Activated naive CD4-positive, alpha-beta T cell treated with anti-CD3 and anti-CD28 coated beads, Interleukin-2, amount 10 ng/mL, durations not matched to agents 7 days and 5 days (primary cell): ENCODE data around the gene CAMTA1.

Experiments
- CTCF ChIA-PET: fragments of 350-600 bp; sonication (Branson Sonifier 250); formaldehyde crosslinking; loops from one replicate; lab custom pipeline; 2021; ENCODE audit warnings: antibody characterized with exemption; lab: Charles Lee
- DNase-seq: peaks from one replicate; pipeline ENCODE4 v3.0.0-alpha.2; 2020
- H3K27ac Mint-ChIP-seq: one replicate; pipeline ENCODE4 v1.8.0; 2021; ENCODE audit warnings: mild to moderate bottlenecking, moderate library complexity, mixed read lengths
- H3K27me3 Mint-ChIP-seq: one replicate; pipeline ENCODE4 v1.8.0; 2021; ENCODE audit warnings: mild to moderate bottlenecking, mixed read lengths
- H3K36me3 Mint-ChIP-seq: one replicate; pipeline ENCODE4 v1.8.0; 2021; ENCODE audit warnings: mixed read lengths
- H3K4me1 Mint-ChIP-seq: one replicate; pipeline ENCODE4 v1.8.0; 2021; ENCODE audit warnings: mixed read lengths
- H3K4me3 Mint-ChIP-seq: one replicate; pipeline ENCODE4 v1.8.0; 2021; ENCODE audit warnings: mild to moderate bottlenecking, moderate library complexity, mixed read lengths
- H3K9me3 Mint-ChIP-seq: one replicate; pipeline ENCODE4 v1.8.0; 2021; ENCODE audit warnings: mixed read lengths

Gene CAMTA1

DNA sequence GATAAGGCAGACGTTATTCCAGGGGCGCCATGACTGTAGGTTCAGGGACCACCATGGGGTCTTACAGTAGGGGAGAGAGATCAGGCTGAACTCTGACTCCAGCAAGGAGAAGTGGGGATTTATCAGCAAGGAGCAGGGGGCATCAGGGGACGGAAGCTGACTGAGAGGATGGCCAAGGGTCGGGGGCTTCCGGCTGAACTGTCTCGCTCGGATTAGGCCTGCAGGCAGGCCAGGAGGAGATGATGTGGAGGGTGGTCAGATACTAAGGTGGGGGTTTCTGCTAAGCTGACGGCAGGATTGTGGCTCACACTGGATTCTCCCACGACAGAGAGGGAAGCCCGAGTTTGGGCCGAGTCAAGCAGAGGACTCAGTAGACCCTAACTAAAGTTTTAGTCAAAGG lies 798.9 kb downstream of the CAMTA1 start:
- H3K9me3 Mint-ChIP-seq: no peaks in the 10 kb centered on the region
- H3K27me3 Mint-ChIP-seq: no peaks in the 10 kb centered on the region
- H3K36me3 Mint-ChIP-seq: no peaks in the 10 kb centered on the region
- H3K4me1 Mint-ChIP-seq: no peaks in the 10 kb centered on the region
- DNase-seq: no peak
- CTCF ChIA-PET: no interaction called here
- H3K4me3 Mint-ChIP-seq: no peak overlapping the region
- no peak overlapping the region for H3K27ac Mint-ChIP-seq

DNA sequence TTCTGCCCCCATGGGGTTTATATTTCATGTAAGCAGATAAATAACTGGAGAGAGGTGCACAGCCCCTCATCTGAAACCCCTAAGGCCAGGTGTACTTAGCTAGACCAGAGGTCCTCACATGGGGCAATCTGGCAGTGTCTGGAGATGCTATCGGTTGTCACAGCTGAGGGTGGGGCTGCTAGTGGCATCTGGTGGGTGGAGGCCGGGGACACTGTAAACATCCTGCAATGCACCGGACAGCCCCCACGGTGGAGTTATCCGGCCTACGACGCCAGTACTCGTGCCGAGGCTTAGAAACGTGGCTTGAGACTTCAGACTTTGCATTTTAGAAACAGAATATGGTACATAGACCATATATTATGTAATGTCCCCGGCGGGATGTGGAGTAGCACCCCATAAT lies 799.4 kb downstream of the CAMTA1 start:
- Mint-ChIP-seq H3K27me3 (no peaks in the 10 kb centered on the region), H3K9me3 (no peaks in the 10 kb centered on the region), H3K4me3 (no peak overlapping the region), H3K4me1 (no peaks in the 10 kb centered on the region), H3K36me3 (no peaks in the 10 kb centered on the region), H3K27ac (no peak overlapping the region)
- CTCF ChIA-PET: no interaction called here
- DNase-seq: no peak

DNA sequence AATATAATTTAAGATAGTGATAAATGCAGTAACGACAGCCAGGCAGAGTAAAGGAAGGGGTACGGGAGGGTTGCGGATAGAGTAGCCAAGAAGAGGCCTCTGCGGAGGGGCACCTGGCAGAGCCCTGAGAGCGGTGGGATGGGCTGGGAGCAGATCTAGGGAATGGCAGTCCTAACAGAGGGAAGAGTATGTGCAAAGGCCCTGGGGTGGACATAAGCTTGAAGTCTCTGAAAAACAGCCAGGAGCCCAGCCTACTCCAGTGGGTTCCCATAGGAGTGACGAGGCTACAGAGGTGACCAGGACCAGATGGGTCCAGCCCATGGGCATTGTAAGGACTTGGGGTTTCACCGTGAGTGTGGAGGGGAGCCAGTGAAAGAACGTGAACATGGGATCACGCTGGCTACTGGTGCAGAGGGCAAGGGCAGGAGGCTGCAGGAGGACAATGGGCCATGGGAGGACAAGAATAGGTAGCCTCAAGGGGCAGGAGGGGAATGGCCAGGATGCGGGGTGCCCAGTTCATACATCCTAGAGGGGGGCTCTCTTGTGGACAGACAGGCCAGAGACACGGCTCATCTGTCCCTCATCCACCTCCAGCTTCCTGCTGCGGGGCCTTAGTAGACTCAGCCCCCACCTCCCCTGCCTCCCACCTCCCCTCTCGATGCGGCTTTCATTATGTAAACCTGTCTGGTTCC lies 800.1 kb downstream of the CAMTA1 start:
- CTCF ChIA-PET: no interaction called here
- H3K9me3 Mint-ChIP-seq: no peaks in the 10 kb centered on the region
- H3K4me3 Mint-ChIP-seq: no peak overlapping the region
- no peak for DNase-seq
- H3K27ac Mint-ChIP-seq: no peak overlapping the region
- no peaks in the 10 kb centered on the region for H3K27me3 Mint-ChIP-seq
- H3K4me1 Mint-ChIP-seq: no peaks in the 10 kb centered on the region
- no peaks in the 10 kb centered on the region for H3K36me3 Mint-ChIP-seq

DNA sequence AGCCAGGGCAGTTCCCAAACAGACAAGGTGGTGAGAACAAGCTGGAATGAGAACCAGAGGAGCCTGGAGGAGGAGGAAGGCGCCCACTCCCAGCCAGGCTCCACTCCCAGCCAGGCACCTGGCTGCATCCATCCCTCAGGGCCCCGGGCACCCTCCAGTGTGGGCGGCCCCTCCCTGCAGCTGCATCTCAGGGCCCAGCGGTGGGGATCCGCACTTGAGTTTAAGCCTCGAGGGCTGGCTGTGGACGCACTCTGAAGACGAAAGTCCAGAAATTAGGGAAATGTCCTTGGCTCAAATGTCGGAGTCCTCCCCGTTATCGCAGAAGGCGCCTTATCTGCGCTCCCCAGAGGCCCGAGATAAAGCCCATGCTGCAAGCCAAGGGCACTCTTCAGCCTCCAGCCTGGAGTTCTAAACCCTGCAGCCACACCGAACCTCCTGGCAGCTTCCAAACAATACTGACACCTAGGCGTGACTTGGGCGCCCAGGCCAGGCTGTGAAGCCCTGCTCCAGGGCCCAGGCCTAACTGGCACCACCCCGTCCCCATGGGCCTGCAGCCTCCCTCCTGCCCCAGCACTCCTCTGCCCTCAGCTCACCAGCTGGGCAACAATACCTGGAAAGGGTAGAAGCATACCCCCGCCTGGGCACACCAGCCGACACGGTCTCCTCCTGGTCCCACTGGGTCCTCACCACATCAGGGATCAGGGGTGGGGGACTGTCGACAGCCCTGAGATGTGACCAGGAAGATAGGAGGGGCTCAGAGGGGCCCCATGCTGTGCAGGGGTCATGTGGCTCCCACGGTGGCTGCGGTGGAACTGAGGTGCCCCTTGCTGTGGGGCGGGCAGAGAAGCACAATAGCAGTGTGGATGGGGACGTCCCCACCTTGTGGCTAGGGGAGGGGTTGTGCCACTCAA lies 801.0 kb downstream of the CAMTA1 start:
- H3K36me3 Mint-ChIP-seq: no peaks in the 10 kb centered on the region
- no peak for DNase-seq

DNA sequence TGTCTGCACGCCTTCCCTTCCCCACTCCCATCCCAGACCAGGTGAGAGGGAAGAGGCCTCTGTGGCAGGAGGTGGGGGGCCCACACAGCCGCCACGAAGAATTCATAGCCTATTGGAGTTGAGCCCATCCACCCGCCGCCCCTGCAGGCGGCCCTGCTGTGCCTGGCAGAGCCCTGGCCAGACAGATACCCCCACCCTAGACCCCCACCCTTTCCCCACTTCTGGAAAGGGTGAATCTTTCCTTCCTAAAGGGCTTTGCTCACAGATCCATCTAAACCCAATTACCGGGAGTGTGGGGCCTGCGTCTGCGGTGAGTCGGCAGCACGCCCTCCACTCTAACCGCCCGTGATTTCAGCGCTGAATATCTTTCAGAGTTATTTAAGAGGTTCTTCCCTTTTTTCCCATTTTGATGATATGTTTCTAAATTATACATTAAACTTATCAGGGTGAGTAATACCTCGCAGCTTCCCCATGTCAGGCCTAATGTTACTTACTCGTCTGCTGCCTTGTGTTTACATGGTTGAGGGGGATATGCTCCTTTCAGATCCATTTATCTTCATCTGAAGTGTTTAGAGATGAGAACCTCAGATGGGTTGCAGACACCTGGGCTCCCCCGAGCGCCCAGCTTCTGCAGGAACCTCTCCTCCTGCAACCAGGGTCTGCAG lies 802.0 kb downstream of the CAMTA1 start:
- DNase-seq: no peak
- Mint-ChIP-seq H3K27me3 (no peaks in the 10 kb centered on the region), H3K4me1 (no peaks in the 10 kb centered on the region), H3K27ac (no peak overlapping the region), H3K9me3 (no peaks in the 10 kb centered on the region), H3K36me3 (no peaks in the 10 kb centered on the region), H3K4me3 (no peak overlapping the region)
- CTCF ChIA-PET: no interaction called here

More for the DNA sequence above, 801.0 kb downstream of the CAMTA1 start:
- H3K27me3 Mint-ChIP-seq: no peaks in the 10 kb centered on the region
- H3K4me3 Mint-ChIP-seq: no peak overlapping the region
- no peaks in the 10 kb centered on the region for H3K4me1 Mint-ChIP-seq
- CTCF ChIA-PET: no interaction called here
- no peaks in the 10 kb centered on the region for H3K9me3 Mint-ChIP-seq
- no peak overlapping the region for H3K27ac Mint-ChIP-seq

DNA sequence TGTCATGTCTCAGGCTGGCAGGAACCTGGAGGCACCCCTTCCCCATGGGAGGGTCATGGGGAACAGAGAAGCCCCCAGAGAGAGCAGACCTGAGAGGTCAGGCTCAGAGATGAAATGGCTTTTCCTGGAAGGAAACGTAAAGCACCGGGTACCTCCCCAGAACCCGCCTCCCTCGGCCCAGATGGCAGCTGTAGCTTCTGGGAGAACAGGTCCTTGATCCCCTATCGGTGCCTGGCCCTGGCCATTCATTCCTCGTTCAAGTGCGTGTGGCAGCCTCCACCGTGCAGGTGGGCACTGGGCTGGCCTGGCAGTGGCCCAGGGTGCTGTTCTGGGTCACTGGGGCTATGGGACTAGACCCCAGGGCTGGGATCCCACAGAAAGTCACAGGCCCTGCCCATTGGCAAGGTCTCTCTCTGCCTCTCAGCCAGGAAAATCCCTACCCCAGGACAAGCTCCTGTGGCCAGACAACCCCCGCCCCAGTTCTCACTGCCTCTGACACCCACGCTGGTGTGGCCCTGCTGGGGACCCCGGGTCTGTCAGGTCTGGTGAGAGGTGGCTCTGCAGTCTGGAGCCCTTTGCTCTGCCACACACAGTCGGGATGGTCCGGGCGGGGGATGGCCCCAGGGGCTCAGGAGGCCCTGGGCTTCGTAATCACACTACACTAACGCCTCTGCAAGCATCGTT lies 802.7 kb downstream of the CAMTA1 start:
- Mint-ChIP-seq H3K4me3 (no peak overlapping the region), H3K27me3 (no peaks in the 10 kb centered on the region), H3K27ac (no peak overlapping the region), H3K9me3 (no peaks in the 10 kb centered on the region), H3K4me1 (no peaks in the 10 kb centered on the region), H3K36me3 (no peaks in the 10 kb centered on the region)
- no peak for DNase-seq
- CTCF ChIA-PET: no interaction called here

DNA sequence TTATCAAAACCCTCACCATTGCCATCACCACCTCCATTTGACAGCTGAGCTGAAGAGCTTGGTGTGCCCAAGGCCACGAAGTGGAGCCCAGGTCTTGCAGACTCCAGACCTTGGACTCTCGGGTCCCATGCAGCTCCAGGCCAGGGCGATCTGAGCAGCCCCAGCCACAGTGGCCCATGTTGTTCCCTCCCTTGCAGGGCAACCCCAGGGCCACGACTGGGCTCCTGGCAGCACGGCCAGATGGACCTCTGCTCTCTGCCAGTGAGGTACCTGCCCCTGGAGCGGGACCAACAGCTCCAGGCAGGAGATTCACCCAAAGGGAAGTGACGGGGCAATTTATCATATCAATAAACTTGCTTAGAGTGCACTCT lies 803.2 kb downstream of the CAMTA1 start:
- Mint-ChIP-seq H3K4me3 (no peak overlapping the region), H3K4me1 (no peaks in the 10 kb centered on the region), H3K36me3 (no peaks in the 10 kb centered on the region), H3K27me3 (no peaks in the 10 kb centered on the region), H3K9me3 (no peaks in the 10 kb centered on the region), H3K27ac (no peak overlapping the region)
- DNase-seq: no peak
- CTCF ChIA-PET: no interaction called here

DNA sequence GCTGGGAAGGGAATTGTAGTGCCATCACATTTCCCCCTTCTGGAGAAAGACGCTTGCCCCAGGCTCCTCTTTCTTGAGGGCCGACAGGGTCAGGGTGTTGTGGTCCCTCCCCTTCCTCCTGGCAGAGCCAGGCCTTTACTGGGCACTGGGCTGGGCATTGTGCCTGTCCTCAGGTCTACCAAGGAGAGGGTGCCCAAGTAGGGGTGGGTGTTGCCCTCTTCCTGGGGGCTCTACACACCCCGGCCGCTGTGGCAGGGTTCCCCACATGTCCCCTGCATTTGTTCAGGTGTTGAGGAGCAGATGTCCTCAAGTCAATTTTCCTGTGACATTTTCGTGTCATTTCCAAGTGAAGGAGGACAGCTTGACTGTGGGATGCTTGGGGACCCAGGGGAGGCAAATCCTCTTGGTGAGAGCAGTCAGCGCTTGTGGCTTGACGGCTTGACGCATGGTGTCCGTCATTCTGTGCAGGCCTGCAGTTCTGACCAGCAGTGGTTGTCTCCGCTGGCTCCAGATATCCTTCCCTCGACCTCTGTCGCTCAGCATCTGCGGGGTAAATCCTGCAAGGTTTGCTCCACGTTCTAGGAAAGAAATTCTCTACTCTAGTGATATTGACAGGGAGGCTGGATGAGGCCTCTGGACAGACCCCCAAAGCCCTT lies 804.0 kb downstream of the CAMTA1 start:
- Mint-ChIP-seq H3K4me1 (no peaks in the 10 kb centered on the region), H3K27me3 (no peaks in the 10 kb centered on the region), H3K27ac (no peak overlapping the region), H3K4me3 (no peak overlapping the region), H3K36me3 (no peaks in the 10 kb centered on the region), H3K9me3 (no peaks in the 10 kb centered on the region)
- no peak for DNase-seq
- CTCF ChIA-PET: no interaction called here

DNA sequence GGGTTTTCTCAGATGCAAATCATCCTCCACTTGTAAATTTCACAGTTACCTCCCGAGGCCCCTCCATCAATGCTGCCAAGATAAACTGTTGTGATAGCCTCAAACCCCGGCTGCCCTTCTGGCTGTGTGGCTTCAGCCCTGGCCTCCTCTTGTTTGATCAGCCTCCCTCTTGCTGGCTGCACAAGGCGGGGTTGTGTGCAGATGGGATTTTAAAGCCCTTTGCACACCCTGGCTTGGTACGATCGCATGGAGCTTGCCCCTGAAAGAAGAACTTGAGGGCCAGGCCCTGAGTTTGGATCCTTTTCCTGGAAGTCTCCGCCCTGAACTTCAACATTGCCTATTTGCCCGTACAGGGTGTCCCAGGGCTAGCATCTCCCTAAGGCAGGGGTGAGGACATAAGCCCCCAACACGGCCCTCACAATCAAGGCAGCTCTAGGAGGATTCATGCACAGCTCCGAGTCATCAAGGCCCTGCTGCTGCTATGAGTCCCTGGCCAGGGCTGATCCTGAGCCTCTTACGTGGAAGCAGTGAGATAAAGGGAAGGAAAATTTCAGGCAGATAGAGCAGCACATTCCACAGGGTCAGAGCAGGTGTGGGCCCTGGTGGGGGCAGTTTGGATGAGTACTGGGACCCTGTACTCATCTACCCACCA lies 804.6 kb downstream of the CAMTA1 start:
- Mint-ChIP-seq H3K9me3 (no peaks in the 10 kb centered on the region), H3K4me3 (no peak overlapping the region), H3K27ac (no peak overlapping the region), H3K36me3 (no peaks in the 10 kb centered on the region), H3K4me1 (no peaks in the 10 kb centered on the region), H3K27me3 (no peaks in the 10 kb centered on the region)
- CTCF ChIA-PET: no interaction called here
- DNase-seq: no peak

DNA sequence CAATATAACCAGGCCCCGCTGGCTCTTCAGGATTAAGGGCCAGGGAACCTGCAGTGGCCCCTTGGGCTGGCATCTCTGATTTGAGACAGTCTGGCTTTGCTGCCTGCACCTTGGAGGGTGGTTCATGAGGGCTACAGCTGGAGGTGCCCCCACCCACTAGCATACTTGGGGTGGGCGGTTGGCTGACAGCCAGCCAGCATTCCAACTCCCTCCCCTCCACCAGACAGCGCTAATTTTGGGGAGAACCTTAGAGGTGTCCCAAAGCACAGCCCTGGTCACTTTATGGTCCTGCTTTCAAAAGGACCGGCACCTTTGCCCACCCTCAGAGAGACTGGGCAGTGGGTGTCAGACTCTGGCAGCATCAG lies 805.2 kb downstream of the CAMTA1 start:
- Mint-ChIP-seq H3K4me1 (no peaks in the 10 kb centered on the region), H3K9me3 (no peaks in the 10 kb centered on the region)
- CTCF ChIA-PET: no interaction called here

DNA sequence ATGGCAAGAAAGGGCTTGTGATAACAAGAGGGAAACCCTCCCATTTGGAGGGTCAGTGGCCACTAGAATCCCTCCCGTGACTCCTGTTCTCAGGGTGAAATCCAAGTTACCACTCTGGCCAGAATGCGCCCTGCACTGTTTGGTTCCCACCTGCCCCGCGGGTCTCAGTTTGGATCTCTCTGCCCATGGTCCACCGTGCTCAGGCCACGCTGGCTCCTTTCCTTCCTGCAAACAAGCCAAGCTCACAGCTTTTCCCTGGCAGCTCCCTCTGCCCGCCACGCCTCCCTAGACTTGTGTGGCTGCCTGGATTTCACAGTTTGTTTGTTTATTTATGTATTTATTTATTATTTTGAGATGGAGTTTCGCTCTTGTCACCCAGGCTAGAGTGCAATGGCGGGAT lies 806.3 kb downstream of the CAMTA1 start:
- H3K4me1 Mint-ChIP-seq: no peaks in the 10 kb centered on the region
- H3K27me3 Mint-ChIP-seq: no peaks in the 10 kb centered on the region
- H3K36me3 Mint-ChIP-seq: no peaks in the 10 kb centered on the region
- no peaks in the 10 kb centered on the region for H3K9me3 Mint-ChIP-seq
- DNase-seq: no peak
- no peak overlapping the region for H3K27ac Mint-ChIP-seq
- H3K4me3 Mint-ChIP-seq: no peak overlapping the region
- CTCF ChIA-PET: no interaction called here

More for the DNA sequence above, 805.2 kb downstream of the CAMTA1 start:
- Mint-ChIP-seq H3K4me3 (no peak overlapping the region), H3K27me3 (no peaks in the 10 kb centered on the region), H3K36me3 (no peaks in the 10 kb centered on the region), H3K27ac (no peak overlapping the region)
- no peak for DNase-seq

DNA sequence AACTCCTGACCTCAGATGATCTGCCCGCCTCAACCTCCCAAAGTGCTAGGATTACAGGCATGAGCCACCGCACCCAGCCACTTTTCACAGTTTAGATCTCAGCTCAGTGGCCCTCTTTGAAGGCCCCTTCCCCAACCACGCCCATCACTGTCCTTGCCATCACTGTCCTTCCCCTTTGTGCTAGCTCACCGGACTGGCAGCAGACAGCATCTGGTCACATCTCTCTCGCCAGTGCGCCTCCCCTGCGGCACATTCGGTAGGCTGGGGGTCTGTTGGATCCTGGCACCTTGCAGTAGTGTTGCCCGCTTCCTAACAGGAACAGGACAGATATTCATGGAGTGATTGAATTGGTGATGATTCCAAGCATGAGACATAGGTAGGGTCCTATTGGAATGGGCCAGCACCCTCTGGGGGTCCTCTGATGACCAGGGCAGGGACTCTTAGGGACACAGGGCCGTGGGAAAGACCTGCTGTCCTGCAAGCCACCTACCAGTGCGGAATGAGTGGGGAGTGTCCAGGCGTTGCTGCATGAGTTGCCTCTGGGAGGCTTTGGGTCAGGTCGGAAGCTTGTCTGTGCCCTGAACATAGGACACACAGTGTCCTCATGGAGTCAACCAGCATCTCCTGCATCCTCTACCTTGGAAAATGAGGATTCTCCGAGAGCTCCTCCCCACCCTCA lies 807.0 kb downstream of the CAMTA1 start:
- Mint-ChIP-seq H3K9me3 (no peaks in the 10 kb centered on the region), H3K4me3 (no peak overlapping the region), H3K27me3 (no peaks in the 10 kb centered on the region), H3K4me1 (no peaks in the 10 kb centered on the region), H3K36me3 (no peaks in the 10 kb centered on the region), H3K27ac (no peak overlapping the region)
- CTCF ChIA-PET: no interaction called here
- no peak for DNase-seq

DNA sequence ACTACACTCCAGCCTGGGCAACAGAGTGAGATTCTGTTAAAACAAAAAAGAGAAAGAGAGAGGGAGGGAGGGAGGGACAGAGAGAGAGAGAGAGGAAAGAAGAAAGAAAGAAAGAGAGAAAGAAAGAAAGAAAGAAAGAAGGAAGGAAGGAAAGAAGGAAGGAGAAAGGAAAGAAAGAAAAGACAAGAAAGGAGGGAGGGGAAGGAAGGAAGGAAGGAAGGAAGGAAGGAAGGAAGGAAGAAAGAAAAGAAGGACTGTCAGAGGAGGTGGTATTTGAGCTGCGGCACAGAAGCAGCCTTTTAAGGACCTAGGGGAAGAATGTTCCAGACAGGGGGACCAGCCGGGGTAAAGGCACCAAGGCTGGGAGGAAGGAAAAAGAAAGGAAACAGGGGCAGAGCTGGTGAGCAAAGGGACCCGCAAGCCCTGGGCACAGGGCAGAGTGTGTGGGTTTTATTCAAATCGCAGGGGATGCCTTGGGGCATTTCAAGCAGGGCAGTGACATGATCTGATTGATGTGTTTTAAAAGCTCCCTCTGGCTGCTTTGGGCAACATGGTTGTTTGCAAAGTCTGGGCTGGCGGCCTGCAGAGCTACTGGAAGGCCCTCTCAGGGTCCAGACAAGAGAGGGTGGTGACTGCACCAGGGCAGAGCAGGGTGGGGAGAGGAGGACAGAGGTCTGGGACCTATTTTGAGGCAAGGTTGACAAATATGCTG lies 808.9 kb downstream of the CAMTA1 start:
- no peak for DNase-seq
- H3K4me3 Mint-ChIP-seq: no peak overlapping the region
- H3K36me3 Mint-ChIP-seq: no peaks in the 10 kb centered on the region
- no peak overlapping the region for H3K27ac Mint-ChIP-seq
- no peaks in the 10 kb centered on the region for H3K4me1 Mint-ChIP-seq
- CTCF ChIA-PET: no interaction called here
- H3K9me3 Mint-ChIP-seq: no peaks in the 10 kb centered on the region
- H3K27me3 Mint-ChIP-seq: no peaks in the 10 kb centered on the region
